GM21447 (cell line): ENCODE results near the gene ZNF581.

Experiments used
- ATAC-seq: cut with Tn5 transposase; IDR thresholded peaks from one replicate; pipeline ENCODE4 v1.9.1; 2021; ENCODE audit not compliant: unreplicated experiment

ZNF581 gene

DNA sequence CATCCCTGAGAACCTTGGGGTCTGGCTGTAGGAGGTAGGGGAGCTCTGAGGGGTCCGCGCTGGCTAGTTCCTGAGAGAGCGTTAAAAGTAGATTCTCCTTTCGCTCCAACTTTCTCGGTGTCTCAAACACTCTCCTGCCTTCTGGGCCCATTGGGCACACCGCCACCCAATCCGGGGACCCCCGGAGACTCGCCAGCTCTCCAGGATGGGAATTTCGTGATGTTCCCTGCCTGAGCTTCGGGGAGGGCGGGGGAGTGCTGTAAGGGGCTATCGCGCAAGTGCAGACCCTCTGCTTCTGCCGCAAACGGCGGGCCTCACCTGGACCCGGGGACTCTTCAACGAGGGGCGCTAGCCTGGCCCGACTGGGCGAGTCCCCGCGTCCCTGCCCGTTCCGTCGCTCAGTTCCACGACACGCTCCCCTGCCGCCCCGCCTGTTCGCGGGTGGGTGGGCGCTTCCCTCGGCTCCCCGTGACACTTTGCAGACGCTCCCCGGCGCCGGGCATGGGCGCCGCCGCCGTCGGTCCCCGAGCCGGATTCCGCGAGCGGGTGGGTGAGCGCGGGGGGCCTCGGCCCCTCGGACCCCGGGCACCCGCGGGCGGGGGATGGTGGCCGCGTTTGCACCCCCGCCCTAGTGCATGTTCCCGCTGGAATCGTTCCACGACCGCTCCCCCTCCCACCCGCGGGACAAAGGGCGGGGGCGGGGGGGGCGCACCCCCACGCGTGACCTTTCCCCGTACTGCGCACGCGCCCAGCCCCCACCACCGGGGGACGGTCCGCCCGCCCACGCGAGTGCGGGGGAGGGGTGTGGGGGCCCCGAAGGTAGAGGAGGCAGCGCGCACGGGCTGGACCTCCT is 4.5 kb downstream of the ZNF581 start, which contains the start of gene CCDC106:
CCDC106 (plus strand) TSS at position 481 of the 853 bp plus-strand sequence. CDS start 835 bp downstream, outside the sequence.
- no peak for ATAC-seq

DNA sequence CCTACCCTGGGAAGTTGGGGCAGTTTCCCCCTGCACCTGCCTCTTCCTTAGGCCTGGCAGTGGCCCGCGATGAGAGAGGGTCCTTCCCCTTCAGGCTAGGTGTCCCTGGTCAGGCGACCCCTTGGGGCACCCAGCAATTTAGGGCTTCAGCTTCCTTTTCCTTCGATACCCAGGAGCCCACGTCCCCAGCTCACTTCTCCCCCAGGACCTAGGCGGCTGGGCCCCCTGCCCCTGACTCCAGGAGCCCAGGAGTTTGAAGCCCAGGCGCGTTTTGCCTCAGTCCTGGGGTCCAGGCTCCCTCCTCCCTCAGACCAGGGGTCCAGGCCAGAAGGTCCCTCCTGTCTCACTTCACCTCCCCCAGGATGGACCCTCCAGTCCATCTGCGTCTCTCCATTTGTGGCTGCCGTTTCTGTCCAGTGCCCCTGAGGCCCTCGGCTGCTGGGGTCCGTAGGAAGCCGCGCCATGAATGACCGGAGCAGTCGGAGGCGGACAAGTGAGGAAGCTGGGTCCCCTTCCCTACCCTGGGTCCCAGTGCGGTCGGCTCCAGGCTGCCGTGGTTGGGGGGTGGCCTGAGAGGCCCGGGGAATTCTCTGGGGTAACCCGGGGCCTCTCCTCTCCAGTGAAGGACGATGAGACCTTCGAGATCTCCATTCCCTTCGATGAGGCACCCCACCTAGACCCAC is 5.3 kb downstream of the ZNF581 start:
- no peak for ATAC-seq

DNA sequence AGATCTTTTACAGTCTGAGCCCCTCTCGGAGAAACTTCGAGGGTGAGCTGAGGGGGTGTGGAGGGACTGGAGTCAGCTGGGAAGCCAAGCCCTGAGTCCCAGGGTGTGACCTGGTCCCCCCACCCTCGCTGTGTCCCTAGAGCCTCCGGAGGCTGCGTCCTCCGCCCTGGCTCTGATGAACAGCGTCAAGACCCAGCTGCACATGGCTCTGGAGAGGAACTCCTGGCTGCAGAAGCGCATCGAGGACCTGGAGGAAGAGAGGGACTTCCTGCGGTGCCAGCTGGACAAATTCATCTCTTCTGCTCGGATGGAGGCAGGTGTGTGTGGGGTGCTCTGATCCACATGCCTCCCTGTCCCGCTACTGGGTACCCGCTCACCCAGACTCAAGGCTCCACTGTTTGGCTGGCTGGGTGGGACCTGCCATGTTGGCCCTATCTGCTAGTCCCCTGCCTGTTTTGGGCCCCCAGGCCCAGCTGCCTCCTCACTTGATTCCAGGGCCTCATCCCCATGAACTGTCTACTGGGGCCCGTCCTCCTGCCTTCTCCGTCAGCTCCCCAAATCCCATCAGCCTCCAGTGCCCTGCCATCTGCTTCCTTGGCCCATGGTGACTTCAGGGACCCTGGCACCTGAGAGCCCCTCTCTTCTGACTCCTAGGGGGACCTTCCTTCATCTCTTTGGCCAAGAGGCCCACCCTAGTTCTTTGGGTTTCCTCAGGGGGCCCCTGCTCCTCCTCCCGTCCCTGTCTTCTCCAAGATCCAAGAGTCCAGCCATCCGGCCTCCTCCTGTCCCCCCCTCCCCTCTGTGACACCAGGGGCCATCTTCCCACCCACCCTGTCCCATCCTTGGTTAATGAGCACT is 6.0 kb downstream of the ZNF581 start:
- ATAC-seq = no peak

DNA sequence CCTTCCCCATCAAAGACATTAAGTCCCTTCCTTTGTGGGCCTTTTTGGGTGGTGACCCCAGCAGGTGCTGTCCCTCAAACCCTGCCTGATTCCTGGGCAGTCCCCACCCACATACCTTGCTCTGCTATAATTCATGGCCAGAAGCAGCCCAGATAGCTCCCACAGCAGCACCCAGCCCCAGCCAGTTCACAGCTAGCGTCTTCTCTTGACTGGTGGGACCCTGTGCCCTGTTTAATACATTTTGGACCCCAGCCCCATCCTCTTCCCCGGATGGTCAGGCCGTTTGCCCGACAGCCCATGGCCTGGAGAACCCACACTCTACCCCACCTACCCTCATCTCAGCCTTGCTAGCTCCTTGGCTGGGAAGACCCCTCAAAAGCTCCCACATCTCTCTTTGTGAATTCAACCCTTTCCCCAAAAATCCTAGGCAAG is 6.7 kb downstream of the ZNF581 start:
- ATAC-seq = no peak

DNA sequence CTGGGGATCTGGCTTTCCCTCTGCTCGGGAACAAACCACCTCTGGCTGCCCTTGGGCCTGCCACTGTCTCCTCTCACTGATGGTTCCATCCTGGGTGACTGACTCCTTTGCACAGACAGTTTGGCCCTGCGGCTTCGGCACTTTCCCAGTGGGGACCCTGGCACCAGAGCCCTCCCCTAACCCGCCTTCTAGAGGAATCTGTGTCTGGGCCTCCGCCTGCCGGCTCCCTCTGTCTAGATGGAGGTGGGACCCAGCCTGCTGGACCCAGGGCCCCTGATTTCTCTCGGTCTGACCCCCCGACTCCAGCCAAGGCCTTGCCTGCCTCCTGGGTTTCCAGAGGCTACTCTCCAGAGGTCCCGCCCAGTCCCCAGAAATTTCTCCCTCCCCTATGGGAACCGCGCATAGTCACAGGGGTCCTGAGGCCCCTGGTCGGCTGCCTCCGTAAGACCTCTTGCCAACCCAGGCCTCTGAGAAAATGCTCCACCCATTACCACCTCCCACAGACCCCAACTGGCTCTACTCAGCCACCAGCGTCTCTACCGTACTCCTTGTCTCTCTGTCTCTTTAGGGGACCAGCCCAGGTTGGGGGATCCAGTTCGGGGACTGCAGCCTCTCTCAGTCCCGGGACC is 7.3 kb downstream of the ZNF581 start:
- ATAC-seq = no peak

DNA sequence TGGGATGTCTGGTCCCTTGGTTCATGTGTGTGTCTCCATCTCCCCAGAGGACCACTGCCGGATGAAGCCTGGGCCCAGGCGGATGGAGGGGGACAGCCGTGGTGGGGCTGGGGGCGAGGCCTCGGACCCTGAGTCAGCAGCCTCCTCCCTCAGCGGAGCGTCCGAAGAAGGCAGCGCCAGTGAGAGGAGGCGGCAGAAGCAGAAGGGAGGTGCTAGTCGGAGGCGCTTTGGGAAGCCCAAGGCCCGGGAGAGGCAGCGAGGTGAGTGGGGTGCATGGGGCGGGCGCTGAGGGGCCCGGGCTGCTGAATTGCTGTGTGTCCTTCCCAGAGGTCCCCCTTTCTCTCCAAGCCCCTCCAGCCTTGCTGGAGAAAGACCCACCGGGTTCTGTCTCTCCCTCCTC is 7.8 kb downstream of the ZNF581 start:
- no peak for ATAC-seq

DNA sequence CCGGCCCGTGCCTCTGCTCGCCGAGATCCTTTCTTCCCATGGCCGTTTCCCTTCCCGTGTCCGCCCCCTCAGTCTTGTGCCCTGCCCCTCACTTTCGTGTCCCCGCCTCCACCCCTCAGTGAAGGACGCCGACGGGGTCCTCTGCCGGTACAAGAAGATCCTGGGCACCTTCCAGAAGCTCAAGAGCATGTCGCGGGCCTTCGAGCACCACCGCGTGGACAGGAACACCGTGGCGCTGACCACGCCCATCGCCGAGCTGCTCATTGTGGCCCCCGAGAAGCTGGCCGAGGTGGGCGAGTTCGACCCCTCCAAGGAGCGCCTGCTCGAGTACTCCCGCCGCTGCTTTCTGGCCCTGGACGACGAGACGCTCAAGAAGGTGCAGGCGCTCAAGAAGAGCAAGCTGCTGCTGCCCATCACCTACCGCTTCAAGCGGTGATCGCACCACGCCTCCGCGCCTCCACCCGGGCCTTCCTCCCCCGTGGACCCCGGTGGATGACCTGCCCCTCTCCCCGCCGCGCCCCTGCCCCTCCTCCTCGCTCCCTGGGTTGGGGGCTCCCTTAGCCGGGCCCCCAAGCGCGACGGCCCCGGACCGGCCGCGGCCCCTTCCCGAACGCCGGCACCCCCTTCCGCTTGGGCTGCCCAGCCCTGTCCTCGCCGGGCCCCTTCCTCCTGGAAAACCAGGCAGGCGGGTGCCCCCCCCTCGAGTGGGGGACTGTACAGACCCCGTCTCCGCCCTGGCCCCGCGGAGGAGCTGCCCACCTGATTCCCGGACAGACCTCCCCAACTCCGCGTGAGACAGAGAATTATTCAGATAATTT is 9.1 kb downstream of the ZNF581 start:
- no peak for ATAC-seq

DNA sequence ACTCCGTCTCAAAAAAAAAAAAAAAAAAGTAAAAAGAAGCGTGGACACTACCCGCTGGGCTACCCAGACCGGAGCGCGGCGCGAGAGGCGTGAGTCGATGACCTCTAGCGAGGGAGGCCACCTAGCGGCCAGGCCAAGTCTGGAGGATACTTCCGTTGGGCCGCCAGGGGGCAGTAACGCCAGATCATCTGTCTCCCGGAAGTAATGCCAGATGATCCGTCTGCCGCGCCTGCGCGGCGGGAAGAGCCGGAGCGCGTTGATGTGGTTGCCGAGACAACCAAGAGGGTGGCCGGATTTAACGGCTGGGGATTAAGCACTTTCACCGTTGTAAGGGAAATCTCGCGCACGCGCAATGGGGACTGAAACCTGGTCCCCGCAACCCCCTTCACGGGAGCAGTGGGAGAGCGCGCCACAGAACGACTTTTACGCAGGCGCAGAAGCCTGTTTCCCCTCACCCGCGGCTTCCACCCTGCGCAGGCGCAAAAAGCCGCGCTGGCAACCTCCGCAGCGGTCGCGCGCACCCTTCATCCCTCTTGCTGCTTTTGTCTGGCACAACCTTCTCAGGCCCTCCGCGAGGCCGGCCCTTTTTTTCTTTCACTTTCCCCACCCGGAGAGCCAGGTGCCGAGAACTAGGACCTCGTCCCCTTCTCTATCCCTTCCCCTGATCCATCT is 10.3 kb downstream of the ZNF581 start:
- ATAC-seq = peak; percentile 41

DNA sequence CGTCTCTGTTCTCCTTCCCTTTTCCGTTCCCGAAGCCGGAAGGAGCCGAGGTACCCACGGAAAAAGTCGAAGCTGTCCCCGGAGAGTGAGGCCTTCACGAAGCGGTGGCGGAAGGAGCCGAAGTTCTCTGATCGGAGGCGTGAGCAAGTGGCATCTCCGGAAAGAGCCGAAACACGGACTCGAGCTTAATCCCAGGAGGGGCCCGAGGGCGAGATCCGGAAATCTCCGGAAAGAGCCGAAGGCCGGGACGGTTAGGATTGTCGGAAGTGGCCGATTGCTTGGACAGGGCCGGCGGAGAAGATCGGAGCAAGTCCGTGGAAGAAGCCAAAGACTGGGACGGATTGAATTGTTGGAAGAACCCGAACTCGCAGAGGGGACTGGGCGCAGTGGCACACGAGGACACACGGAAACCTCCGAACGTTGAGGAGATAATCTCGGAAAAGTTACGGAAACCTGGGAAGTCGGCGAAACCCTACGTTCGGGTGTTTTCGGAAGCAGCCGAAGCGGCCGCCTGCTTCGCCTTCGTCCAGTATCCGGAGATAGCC is 10.9 kb downstream of the ZNF581 start:
- peak; percentile 50 for ATAC-seq

DNA sequence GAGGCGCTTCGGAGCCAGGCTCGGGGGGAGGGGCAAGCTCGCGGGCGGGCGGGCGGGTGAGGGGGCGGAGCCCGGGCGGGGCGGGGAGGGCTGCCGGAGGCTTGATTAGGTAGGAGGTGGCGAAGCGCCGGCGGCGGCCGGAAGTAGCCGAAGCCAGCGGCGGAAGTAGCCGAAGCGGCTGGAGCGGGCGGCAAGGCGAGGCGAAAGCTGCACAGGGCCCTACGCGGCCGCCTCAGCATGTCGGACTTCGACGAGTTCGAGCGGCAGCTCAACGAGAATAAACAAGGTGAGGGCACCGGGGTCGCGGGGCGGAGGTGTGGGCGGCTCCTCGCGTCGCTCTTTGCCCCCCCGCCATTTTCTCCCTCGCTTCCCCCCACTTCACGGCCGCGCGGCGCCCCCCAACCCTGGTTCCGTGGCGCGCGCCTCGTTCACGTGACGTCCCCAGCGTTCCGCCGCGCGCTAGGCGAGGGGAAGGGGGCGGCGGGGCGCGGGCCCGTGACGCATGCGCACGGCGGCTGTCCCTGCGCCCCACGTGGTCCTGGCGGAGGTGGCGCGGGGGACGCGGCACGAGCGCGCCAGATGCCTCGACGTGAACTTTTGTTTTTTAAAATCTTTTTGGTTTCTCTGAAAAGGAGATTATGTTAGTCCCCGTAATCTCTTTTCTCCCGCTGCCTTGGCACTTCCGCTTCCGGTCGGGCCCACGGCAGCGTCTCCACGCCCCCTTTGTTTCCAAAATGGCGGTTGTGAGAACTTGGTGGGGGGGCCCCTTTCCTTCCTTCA is 11.6 kb downstream of the ZNF581 start, which contains the start of gene U2AF2:
U2AF2 (plus strand) TSS at position 168 of the 780 bp plus-strand sequence; CDS start at position 238, 70 bp downstream.
- peak; percentile 28 for ATAC-seq

DNA sequence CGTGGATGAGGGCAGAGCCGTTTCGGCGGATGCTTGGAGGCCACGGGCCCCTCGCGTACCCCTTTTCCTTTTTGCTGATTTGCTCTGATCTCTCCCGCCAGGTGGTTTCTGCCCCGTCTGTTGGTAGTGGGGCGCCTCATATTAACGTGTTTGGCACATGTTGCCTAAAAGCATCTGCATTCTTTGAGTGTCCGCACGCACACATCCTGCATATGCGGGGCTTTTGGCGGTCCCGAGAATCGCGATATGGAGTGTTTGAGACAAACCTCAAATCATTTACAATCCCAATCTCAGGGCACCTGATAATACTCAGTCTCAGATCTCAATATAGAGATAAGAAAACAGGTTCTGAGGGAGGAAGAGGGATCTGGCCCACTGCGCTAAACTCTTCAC is 12.2 kb downstream of the ZNF581 start:
- ATAC-seq = no peak

DNA sequence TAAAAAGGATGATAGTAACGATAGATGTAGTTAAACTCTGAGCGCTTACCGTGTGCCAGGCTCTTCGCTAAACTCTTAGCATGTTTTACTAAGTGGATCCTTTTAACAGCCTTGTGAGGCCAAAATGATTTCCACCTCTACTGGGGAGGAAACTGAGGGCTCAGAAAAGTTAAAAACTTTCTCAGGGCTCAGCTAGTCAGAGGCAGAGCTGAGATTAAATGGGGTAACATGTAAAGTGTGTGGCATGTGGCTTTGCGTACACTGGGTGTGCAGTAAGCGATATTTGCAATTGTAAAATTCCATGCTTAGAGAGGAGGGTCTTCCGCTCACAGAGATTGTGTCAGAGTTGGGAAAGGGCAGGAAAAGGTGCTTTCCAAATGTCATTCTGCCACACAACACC is 13.1 kb downstream of the ZNF581 start:
- ATAC-seq = no peak

DNA sequence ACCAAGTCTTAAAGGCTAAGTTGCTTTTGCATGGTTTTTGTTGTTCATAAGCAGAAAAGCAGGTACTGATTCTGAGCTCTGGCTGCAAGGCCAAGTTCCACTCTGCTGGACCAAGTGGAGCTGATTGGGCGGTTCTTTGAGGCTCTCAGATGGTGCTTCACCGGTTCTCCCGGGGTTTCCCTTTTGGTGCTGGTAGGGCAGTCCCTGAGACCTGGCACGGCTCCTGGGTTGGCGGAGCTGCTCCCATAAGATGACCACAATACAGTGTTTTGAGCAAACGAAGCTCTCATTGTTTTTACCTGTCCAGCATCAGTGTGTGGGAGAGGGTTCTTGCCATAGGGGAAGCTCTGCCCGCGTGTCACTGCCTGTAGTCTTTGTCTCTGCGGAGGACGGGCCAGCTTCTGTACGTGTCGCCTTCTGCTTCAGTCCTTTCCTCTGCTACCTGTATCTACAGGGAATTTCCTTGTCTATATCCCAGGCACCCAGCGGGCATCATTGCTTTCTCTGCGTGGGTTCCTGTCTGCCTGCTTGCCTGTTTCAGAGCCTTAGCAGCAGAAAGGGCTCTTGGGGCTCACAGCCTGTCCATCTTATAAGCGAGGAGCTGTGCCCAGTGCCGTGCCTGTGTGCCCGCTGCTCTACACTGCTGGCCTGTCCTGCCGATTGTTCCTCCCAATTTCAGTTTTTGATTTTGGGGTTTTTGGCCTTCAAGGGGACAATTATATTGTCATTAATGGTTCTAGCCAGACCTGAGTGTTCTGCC is 13.7 kb downstream of the ZNF581 start:
- no peak for ATAC-seq

DNA sequence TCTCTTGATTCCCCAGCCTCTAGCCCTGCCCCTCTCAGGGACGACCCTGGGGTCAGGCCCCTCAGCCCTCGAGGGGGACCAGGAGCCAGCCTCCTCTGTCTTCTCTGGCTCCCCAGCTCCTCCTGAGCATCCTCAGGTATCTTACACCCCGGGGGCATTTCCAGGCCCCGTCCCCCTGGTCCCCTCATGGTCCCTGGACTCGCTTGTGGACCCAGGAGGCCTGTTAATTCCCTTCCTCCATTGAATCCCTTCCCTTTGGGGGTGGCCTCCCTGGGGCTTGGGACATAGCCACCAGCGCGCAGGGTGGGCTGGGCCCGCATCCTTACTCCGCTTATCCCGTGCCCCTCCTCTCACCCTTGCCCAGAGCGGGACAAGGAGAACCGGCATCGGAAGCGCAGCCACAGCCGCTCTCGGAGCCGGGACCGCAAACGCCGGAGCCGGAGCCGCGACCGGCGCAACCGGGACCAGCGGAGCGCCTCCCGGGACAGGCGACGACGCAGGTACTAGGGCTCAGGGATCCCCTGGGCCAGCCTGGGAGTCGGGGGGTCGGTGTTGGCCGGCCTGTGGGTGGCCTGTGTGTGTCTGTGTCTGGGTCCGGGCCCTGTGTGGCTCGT is 15.5 kb downstream of the ZNF581 start:
- no peak for ATAC-seq

DNA sequence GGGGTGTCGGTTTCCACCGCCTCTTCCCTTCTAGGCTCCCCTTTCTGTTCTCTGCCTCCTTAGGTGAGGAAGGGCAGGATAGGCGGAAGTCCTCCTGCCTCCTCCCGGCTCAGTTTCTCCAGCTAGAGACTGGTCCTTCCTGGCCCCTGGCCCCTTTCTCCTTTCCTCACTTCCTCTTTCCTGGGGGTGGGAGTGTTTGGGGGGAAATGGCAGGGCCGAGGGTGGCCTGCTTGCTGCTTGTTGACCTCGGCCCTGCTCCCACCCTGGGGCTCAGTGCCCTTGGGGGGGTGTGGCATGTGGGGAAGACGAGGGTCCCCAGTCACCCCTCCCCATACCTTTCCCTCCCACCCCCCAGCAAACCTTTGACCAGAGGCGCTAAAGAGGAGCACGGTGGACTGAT is 16.4 kb downstream of the ZNF581 start:
- ATAC-seq = no peak

DNA sequence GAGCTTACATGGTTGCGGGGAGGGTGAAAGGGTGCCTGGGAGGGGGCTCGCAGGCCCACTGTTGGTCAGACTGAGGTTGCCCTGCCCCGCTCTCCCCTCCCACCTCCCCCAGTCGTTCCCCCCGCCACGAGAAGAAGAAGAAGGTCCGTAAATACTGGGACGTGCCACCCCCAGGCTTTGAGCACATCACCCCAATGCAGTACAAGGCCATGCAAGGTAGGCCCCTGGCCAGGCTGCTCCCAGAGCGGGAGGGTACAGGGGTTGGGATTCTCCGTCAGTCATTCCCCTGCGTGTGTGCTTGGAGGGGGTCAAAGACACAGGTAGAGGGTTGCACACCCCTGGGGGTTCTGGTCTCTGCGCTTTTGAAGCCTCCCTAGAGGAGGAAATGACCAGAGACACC is 17.0 kb downstream of the ZNF581 start:
- ATAC-seq = no peak

DNA sequence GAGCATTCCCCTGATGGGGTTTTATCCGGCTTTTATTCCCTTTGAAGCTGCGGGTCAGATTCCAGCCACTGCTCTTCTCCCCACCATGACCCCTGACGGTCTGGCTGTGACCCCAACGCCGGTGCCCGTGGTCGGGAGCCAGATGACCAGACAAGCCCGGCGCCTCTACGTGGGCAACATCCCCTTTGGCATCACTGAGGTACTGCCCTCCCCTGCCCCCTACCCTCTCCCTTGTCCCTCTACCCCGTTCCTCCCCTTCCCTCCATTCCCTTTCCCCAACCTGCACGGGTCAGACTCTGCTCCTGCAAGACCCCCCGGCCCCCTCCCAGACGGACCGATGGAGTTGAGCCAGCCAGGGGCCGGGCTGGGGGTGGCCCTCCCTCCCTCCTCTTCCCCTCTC is 17.5 kb downstream of the ZNF581 start:
- no peak for ATAC-seq
